ENCODE results near the gene RSRC2. TPM values are rescaled to one million over a fixed set of nuclear protein-coding genes. Genes with fewer than 3 reads are reported as not detected.
A peak's percentile ranks its signal among the peaks of the same experiment; 100 is the strongest.
"Not testable (repeated sequence)": the region's sequence is repeated elsewhere in the genome, so short reads cannot be mapped to it uniquely, and the experiment has no call there.

Gene RSRC2
- total RNA-seq, 1 donor from 2014 or later = 32.8 TPM

DNA sequence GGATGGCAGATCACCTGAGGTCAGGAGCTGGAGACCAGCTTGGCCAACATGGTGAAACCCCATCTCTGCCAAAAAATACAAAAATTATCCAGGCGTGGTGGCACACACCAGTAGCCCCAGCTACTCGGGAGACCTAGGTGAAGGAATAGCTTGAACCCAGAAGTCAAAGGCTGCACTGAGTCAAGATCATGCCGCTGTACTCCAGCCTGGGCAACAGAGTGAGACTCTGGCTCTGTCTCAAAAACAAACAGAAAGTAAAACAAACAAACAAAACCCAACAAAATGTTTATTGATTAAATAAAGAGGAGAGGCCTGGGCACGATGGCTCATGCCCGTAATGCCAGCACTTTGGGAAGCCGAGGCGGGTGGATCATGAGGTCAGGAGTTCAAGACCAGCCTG is 31.5 kb downstream of the RSRC2 start:
- intact Hi-C loops (cut with DNase I) = no loop called here
- no peak for ATAC-seq
- DNase-seq (ENCODE audit: missing footprints) = no peak

DNA sequence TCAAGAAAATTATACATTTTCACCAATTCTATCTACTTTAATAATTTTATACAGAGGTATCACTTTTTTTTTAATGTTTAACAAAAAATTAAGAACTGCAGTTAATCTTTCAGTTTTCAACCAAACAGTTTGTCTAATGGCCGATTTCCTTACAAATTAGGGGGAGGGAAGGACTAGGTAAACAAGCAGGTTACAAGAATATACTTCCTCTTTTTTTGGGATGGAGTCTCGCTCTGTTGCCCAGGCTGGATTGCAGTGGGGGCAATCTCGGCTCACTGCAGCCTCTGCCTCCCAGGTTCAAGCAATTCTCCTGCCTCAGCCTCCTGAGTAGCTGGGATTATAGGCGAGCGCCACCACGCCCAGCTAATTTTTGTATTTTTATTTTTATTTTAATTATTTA is 33.5 kb downstream of the RSRC2 start:
- intact Hi-C loops (cut with DNase I); ATAC-seq; DNase-seq (ENCODE audit: missing footprints): not testable (repeated sequence)

DNA sequence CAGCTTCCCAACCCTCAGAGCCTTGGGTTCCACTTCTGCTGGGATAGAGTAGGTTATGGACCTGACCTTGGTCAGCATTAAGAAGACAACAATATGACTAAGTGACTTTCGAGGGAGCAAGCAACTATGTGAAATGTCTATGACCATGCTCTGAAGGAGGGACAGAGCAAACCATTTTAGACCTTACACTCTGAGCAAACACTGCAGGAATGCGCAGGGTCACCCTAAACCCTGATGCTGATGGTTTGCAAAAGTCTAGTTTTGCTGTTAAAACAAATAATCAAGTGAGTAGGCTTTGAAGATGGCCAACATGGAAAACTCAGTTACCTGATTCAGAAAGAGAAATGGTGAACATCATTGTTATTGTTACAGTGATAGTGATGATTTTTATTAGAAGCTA is 34.7 kb downstream of the RSRC2 start:
- no peak for DNase-seq (ENCODE audit: missing footprints)
- no peak for ATAC-seq
- intact Hi-C loops (cut with DNase I) = no loop called here

DNA sequence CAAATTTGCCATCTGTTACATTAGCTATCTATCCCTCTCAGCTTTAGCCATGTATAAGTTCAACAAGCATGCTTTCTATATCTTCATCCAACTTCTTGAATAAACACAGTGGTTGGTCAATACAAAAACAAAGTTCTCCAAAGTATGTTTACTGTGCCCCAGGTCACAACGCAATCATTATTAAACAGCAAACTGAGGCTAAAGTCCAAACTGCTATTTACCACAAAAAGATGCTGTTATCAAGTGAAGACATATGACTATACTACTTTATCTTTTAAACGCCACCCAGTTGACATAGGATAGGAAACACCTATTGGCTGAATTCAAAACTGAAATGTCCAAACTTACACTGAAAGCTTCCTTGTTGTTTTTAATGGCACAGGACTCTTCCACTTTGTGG is 37.7 kb downstream of the RSRC2 start:
- intact Hi-C loops (cut with DNase I) = no loop called here

DNA sequence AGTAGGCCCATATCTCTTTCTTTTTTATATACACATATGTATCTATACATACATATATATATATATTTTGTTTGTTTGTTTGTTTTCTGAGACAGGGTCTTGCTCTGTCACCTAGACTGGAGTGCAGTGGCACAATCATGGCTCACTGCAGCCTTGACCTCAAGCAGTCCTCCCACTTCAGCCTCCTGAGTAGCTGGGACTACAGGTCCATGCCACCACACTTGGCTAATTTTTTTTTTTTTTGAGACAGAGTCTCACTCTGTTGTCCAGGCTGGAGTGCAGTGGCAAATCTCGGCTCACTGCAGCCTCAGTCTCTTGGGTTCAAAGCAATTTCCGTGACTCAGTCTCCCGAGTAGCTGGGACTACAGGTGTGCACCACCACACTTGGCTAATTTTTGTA is 38.9 kb downstream of the RSRC2 start:
- intact Hi-C loops (cut with DNase I); ATAC-seq: not testable (repeated sequence)

More for the DNA sequence above, 37.7 kb downstream of the RSRC2 start:
- DNase-seq (ENCODE audit: missing footprints) (no peak), ATAC-seq (no peak)

DNA sequence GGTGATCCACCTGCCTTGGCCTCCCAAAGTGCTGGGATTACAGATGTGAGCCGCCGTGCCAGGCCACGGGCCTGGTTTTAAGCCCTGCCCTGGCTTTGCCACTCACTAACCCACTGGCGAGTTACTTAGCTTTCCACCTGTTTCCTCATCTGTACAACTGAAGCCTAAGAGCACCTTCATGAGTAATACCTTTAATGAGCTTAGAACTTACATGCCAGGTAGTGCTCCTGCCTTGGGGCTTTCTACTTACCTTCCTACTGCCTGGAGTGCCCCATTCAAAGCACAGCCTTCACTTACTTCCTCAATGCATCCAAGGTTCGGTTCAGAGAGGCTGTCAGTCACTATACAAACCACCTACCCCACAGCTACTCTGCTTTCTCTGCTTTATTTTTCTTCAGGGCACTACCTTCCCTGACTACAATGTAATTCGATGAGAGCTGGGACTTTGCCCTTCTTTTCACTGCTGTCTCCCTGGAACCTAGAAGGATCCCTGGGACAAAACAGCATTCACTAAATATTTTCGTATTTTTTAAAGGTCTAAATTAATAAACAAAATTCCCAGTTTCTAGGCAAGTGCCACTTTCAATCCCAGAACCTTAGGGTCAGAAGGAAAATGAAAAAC is 39.8 kb downstream of the RSRC2 start:
- intact Hi-C loops (cut with DNase I) = no loop called here
- no peak for ATAC-seq
- DNase-seq (ENCODE audit: missing footprints) = no peak

More for the DNA sequence above, 38.9 kb downstream of the RSRC2 start:
- DNase-seq (ENCODE audit: missing footprints) = not testable (repeated sequence)

DNA sequence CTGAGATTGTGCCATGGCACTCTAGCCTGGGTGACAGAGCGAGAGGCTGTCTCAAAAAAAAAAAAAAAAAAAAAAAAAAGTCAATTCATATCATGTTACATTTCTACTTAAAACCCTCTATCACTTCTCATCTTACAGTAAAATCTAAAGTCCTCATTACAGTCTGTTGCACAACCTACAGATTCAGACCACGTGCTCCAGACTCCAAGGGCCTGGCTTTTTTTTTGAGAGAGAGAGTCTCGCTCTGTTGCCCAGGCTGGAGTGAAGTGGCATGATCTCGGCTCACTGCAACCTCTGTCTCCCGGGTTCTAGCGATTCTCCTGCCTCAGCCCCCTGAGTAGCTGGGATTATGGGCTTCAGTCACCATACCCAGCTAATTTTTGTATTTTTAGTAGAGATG is 40.4 kb downstream of the RSRC2 start:
- intact Hi-C loops (cut with DNase I); DNase-seq (ENCODE audit: missing footprints); ATAC-seq: not testable (repeated sequence)

DNA sequence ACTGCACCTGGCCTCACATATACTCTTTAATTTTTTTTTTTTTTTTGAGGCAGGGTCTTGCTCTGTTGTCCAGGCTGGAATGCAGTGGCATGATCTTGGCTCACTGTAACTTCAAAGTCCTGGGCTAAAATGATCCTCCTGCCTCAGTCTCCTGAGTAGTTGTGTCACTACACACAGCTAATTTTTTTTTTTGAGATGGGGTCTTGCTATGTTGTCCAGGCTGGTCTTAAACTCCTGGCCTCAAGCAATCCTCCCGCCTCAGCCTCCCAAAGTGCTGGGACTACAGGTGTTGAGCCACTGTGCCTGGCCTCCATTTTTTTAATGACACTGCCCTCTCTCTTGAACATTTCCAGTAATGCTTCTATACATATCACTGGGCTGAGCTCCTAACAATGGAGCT is 42.4 kb downstream of the RSRC2 start:
- DNase-seq (ENCODE audit: missing footprints); ATAC-seq: not testable (repeated sequence)
- intact Hi-C loops (cut with DNase I) = loop anchor here (5.0 kb wide), 1 partner anchor 38 kb away; no protein-coding TSS in a partner anchor

DNA sequence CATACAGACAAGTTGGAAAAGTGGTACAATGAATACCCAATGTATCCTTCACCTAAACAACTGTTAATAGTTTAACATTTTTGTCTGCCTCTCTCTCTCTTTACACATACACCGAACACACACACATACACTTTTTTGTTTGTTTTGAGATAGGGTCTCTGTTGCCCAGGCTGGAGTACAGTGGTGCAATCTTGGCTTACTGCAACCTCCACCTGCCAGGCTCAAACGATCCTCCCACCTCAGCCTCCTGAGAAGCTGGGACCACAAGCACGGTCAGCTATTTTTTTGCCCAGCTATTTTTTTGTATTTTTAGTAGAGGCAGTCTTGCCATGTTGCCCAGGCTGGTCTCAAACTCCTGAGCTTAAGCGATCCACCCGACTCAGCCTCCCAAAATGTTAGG is 42.8 kb downstream of the RSRC2 start:
- ATAC-seq = no peak
- intact Hi-C loops (cut with DNase I) = loop anchor here (5.0 kb wide), 1 partner anchor 38 kb away; no protein-coding TSS in a partner anchor
- DNase-seq (ENCODE audit: missing footprints) = no peak

DNA sequence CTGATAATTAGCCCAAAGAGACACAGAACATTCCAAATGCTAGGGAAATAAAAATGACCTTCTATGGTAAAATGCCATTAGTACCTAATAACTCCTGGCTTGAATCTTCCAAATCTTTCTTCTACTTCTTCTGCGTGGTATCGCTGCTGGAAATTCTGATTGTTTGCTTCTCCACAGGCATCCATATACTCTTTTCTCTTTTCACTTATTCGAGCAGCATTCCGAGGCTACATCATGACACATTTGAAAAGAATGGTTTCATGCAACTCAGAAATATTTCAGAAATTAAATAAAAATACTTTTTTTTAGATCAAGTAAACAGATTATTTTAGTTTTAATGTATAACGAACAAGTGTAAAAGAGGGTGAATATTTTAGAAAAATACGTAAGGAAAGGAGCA is 44.9 kb downstream of the RSRC2 start:
- ATAC-seq = no peak
- no peak for DNase-seq (ENCODE audit: missing footprints)
- intact Hi-C loops (cut with DNase I) = loop anchor here (5.0 kb wide), 1 partner anchor 40 kb away; no protein-coding TSS in a partner anchor

DNA sequence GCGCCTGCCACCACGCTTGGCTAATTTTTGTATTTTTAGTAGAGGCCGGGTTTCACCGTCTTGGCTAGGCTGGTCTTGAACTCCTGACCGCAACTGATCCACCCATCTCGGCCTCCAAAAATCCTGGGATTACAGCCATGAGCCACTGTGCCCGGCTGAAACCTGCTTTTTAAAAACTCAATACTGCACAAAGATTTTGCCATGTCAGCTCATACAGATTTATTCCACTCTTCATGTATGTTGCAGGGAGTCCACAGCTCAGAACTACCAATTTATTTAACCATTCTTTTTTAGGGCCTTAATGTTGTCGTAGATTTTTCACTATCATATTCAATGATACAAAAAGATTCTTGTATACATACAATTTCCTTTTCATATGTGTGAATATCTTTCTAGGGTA is 46.0 kb downstream of the RSRC2 start:
- ATAC-seq = no peak
- intact Hi-C loops (cut with DNase I) = loop anchor here (5.0 kb wide), 1 partner anchor 42 kb away; no protein-coding TSS in a partner anchor
- DNase-seq (ENCODE audit: missing footprints) = no peak

DNA sequence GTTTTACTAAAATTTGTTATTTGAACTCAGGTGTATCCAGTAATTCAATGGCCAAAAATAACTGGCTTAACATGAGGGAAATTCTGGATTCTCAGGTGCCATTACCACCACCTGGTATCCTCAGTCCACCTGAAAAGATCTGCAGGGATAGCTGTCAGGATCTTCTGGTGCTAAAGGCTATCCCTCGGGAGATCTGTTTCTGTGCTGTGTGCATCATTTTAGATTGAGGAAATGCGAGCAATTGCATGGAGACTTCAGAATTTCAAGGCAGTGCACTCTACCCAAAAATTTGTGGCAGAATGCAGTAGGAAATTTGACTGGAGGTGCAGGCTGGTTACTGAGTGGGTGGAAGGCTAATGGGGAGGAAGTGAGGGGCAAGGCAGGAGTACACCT is 52.4 kb downstream of the RSRC2 start:
- intact Hi-C loops (cut with DNase I) = no loop called here
- DNase-seq (ENCODE audit: missing footprints) = no peak
- ATAC-seq = no peak

DNA sequence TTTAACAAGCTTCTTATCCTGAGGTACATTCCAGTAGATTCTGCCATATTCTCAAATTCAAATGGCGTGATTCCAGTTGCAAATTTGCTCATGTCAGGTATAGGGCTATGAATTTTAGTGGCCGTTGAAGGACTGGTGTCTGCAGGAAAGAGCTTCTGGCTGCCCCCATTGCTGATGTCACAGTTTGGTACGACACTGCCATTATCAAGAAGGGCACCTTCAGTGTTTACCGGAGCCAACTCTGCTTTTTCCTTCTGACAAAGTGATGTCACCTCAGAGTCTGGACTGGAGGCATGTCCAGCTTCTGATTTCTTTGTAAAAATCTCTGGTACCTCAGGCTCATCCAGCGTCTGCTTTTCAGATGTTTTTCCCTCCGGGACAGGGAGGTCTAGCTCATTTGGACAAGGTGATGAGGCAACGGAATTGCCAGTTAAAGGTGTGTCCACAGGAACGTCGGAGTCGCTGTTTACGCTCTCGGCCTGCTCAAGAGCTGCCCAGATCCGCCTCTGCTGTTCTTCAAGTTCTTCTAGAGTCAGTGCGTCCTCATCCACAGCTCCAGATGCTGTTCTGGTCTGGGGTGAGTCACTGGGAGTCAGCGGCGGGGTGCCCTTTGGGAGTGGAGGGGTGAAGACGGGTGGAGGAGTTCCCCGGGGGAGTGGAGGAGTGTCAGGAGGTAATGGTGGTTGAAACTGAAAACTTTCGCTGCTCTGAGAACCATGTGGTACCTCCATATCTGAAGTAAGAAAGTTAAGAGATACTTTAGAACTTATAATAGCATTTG is 53.0 kb downstream of the RSRC2 start:
- no peak for ATAC-seq
- DNase-seq (ENCODE audit: missing footprints) = no peak
- intact Hi-C loops (cut with DNase I) = no loop called here

DNA sequence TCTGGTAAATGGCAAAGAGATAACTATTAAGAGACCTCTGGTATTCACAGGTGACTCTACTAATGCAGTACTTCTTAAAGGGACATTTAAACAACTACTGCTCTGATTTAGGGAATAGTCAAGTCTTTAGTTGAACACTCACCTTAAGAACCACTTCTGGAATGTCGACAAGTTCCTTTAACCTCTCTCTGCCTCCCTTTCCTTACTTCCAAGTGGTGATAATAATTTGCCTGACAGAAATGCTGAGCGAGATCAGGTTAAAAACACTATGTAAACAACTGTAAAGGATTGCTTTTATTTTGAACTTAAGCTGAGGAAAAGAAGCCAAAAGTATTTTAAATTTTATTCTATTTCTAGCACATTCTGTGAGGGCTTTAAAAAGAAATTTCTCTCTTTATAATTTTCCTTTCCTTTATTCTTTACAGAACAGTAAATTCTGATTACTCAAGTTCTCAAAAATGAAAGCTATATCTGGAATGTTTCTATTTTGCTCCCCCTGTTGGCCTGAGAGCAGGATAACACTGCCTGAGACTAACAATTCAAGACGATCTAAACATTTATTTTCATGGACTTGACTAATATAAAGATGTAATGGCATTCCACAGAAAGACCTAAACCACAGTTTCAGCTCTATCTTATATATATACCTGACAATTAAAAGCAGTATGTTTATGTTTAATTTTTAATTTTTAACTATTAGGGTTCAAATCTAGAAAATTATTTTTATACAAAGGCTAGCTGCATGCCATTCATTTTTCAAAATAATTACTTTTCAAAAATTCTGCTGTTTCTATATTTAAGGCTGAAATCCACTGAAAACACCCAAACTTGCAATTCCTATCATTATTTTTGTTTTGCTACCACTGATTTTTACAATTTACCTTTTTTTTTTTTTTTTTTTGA is 55.2 kb downstream of the RSRC2 start:
- intact Hi-C loops (cut with DNase I) = loop anchor here (2.0 kb wide), 1 partner anchor 73 kb away; no protein-coding TSS in a partner anchor
- DNase-seq (ENCODE audit: missing footprints) (no peak), ATAC-seq (no peak)

DNA sequence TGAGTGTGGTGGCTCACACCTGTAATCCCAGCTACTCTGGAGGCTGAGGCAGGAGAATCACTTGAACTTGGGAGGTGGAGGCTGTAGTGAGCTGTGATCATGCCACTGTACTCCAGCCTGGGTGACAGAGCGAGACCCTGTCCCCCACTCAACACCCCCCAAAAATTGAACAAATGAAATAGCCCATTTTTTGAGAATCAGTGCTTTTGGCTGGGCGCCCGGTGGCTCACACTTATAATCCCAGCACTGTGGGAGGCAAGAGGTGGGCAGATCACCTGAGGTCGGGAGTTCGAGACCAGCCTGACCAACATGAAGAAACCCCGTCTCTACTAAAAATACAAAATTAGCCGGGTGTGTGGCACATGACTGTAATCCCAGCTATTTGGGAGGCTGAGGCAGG is 56.2 kb downstream of the RSRC2 start:
- intact Hi-C loops (cut with DNase I) = loop anchor here (2.0 kb wide), 1 partner anchor 72 kb away; no protein-coding TSS in a partner anchor
- not testable (repeated sequence) for ATAC-seq; DNase-seq (ENCODE audit: missing footprints)

DNA sequence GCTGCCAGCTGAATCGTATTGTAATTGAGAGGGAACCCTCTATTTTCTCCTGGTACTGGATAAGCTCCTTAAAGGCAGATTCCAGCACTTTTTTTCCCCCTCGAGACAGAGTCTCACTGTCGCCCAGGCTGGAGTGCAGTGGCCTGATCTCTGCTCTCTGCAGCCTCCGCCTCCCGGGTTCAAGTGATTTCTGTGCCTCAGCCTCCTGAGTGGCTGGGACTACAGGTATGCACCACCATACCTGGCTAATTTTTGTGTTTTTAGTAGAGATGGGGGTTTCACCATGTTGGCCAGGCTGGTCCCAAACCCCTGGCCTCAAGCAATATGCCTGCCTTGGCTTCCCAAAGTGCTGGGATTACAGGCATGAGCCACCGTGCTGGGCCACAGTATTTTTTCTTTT is 56.9 kb downstream of the RSRC2 start:
- not testable (repeated sequence) for DNase-seq (ENCODE audit: missing footprints); ATAC-seq
- intact Hi-C loops (cut with DNase I) = loop anchor here (2.0 kb wide), 1 partner anchor 71 kb away; no protein-coding TSS in a partner anchor

DNA sequence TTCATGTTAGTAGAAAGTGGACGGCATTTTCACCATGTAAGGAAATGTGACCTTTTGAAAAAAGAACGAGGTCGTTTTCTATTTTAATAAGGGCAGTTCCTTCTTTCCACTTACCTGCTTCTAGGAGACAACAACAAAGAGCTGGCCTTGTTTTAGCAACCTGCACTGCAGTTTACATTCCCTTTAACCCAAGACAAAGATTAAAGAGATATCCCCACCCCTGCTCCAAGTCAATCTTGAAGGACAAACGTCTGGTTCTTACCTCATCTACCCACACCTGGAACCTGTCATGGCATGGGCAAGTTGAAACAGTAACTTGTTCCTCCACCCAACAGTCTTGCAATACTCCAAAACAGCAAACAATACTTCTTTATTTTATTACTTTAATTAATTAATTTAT is 58.8 kb downstream of the RSRC2 start:
- no peak for ATAC-seq
- intact Hi-C loops (cut with DNase I) = no loop called here
- DNase-seq (ENCODE audit: missing footprints) = no peak

DNA sequence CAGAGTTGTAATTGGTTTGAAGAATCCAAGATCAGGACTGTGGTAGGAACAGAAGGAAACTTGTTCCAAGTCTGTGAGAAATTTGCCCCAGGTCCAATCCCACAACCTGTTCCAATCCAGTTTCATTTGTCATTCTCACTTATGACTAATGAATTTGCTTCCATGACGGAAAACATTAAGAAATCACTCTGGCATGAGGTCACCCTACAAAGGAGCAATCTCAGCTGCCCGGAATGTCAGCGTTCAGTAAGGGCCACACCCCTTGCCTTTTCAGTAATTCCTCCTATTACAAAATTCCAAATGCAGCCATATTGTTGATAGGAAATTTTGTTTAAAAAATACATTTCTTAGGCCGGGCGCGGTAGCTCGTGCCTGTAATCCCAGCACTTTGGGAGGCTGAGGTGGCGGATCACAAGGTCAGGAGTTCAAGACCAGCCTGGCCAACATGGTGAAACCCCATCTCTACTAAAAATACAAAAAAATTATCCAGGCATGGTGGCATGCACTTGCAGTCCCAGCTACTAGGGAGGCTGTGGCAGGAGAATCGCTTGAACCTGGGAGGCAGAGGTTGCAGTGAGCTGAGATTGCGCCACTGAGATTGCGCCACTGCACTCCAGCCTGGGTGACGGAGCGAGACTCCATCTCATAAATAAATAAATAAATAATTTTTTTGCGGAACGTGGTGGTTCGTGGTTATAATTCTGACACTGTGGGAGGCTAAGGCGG is 62.3 kb downstream of the RSRC2 start:
- intact Hi-C loops (cut with DNase I); DNase-seq (ENCODE audit: missing footprints): not testable (repeated sequence)
- peak; percentile 70 for ATAC-seq

Data from Right ventricle myocardium inferior (tissue), 1 donor.